B cell (primary cell): ENCODE measurements around the gene NFKBIZ. TPM values are rescaled to one million over a fixed set of nuclear protein-coding genes. Genes with fewer than 3 reads are reported as not detected.

Experiments used
- ATAC-seq: fragments of 200-7000 bp; cut with Tn5 transposase; one replicate; pipeline ENCODE4 v1.10.0; 2021; ENCODE audit warnings: low read depth, mild to moderate bottlenecking, moderate number of reproducible peaks, moderate library complexity
- CTCF ChIA-PET: fragments of 350-600 bp; sonication (Branson Sonifier 250); formaldehyde crosslinking; loops from one replicate; lab custom pipeline; 2021; ENCODE audit warnings: antibody characterized with exemption, inconsistent platforms; lab: Charles Lee
- POLR2A ChIA-PET: fragments of 350-600 bp; sonication (Branson Sonifier 250); formaldehyde crosslinking; loops from one replicate; lab custom pipeline; 2021; ENCODE audit warnings: antibody characterized with exemption; lab: Charles Lee
- DNase-seq: peaks from one replicate; pipeline ENCODE4 v3.0.0; 2013
- H2AFZ ChIP-seq: 2 replicates; pipeline ENCODE4 v1.6.1; 2012; ENCODE audit warnings: mild to moderate bottlenecking, low read depth, low read length; ENCODE audit not compliant: insufficient read depth, poor library complexity, severe bottlenecking
- H3K27ac ChIP-seq, 2 donors: 1 replicate in 1 of 2; 2 replicates in 1 of 2; pipeline ENCODE4 v1.5.1; 2012 to 2013; ENCODE audit warnings: low read length in 2 of 2, mild to moderate bottlenecking in 2 of 2, moderate library complexity in 1 of 2
- H3K27me3 ChIP-seq, 4 experiments: fragments of 200-600 bp in 1 of 4; sonication (generic) in 1 of 4; replicated peaks in 1 of 4; 1 replicate in 2 of 4; 2 replicates in 2 of 4; pipeline versions ENCODE4 v1.6.1 to v1.7.0; 2013 to 2016; ENCODE audit warnings: low read length in 3 of 4, mild to moderate bottlenecking in 2 of 4, mixed read lengths in 1 of 4, moderate library complexity in 1 of 4; ENCODE audit not compliant: insufficient read depth in 4 of 4, control insufficient read depth in 3 of 4; ENCODE audit errors: control extremely low read depth in 1 of 4
- H3K36me3 ChIP-seq, 2 experiments: replicated peaks in 1 of 2; 1 replicate in 1 of 2; 2 replicates in 1 of 2; pipeline versions ENCODE4 v1.6.1 to v1.7.1; 2013; ENCODE audit warnings: low read length in 1 of 2; ENCODE audit not compliant: insufficient read depth in 2 of 2, control insufficient read depth in 1 of 2; ENCODE audit errors: control extremely low read depth in 1 of 2, extremely low read depth in 1 of 2
- H3K4me1 ChIP-seq, 2 donors: fragments of 200-600 bp in 1 of 2; sonication (generic) in 1 of 2; 1 replicate in 1 of 2; 2 replicates in 1 of 2; pipeline versions ENCODE4 v1.5.1 to v1.6.1; 2013 to 2017; ENCODE audit warnings: low read length in 2 of 2; ENCODE audit not compliant: control insufficient read depth in 2 of 2, insufficient read depth in 2 of 2
- H3K4me2 ChIP-seq: replicated peaks from 2 replicates; pipeline ENCODE3; 2012; ENCODE audit warnings: mild to moderate bottlenecking, low read depth, low read length; ENCODE audit not compliant: poor library complexity, severe bottlenecking
- H3K4me3 ChIP-seq, 5 experiments: fragments of 200-600 bp in 1 of 5; sonication (generic) in 1 of 5; 1 replicate in 3 of 5; 2 replicates in 2 of 5; pipeline versions ENCODE4 v1.5.1 to v1.7.0; 2011 to 2016; ENCODE audit warnings: low read length in 4 of 5, mild to moderate bottlenecking in 4 of 5, low read depth in 2 of 5, control low read depth in 1 of 5, moderate library complexity in 1 of 5; ENCODE audit not compliant: insufficient read depth in 1 of 5; ENCODE audit errors: control extremely low read depth in 1 of 5, extremely low read depth in 1 of 5
- H3K79me2 ChIP-seq: fragments of 200-600 bp; sonication (generic); one replicate; pipeline ENCODE4 v1.6.0; 2016; ENCODE audit warnings: low read length; ENCODE audit not compliant: control insufficient read depth, insufficient read depth
- H3K9ac ChIP-seq: fragments of 200-600 bp; sonication (generic); 2 replicates; pipeline ENCODE4 v1.6.1; 2017; ENCODE audit warnings: mild to moderate bottlenecking, low read length, moderate library complexity
- H3K9me3 ChIP-seq, 3 donors: one replicate each; pipeline versions ENCODE4 v1.6.1 to v1.7.1; 2013; ENCODE audit warnings: low read length in 2 of 3; ENCODE audit not compliant: control insufficient read depth in 2 of 3, insufficient read depth in 1 of 3; ENCODE audit errors: control extremely low read depth in 1 of 3
- H4K20me1 ChIP-seq: 2 replicates; pipeline ENCODE4 v1.6.0; 2012; ENCODE audit warnings: mild to moderate bottlenecking, low read length; ENCODE audit not compliant: insufficient read depth, control insufficient read depth, poor library complexity, severe bottlenecking
- H3K27ac Mint-ChIP-seq: one replicate; pipeline ENCODE4 v1.8.0; 2021; ENCODE audit warnings: mixed read lengths
- H3K27me3 Mint-ChIP-seq: one replicate; pipeline ENCODE4 v1.8.0; 2021; ENCODE audit warnings: mixed read lengths
- H3K4me1 Mint-ChIP-seq: one replicate; pipeline ENCODE4 v1.8.0; 2021; ENCODE audit warnings: mixed read lengths
- H3K4me3 Mint-ChIP-seq: one replicate; pipeline ENCODE4 v1.8.0; 2021; ENCODE audit warnings: mixed read lengths
- H3K9me3 Mint-ChIP-seq: one replicate; pipeline ENCODE4 v1.8.0; 2022; ENCODE audit warnings: mixed read lengths; ENCODE audit not compliant: insufficient read depth
- EZH2 ChIP-seq: IDR thresholded peaks from 2 replicates; pipeline ENCODE4 v1.6.1; 2012; ENCODE audit warnings: borderline replicate concordance, low read depth, mild to moderate bottlenecking, moderate library complexity, low read length; ENCODE audit not compliant: insufficient read depth, poor library complexity, severe bottlenecking
- WGBS: methylation state at CpG from one replicate; pipeline ENCODE4 v1.1.5; 2013; ENCODE audit warnings: missing lambda C conversion rate; ENCODE audit not compliant: insufficient coverage; 5-methylcytosine and 5-hydroxymethylcytosine counted together
- intact Hi-C: fragments of 100-400 bp; cut with micrococcal nuclease; formaldehyde crosslinking; loops from one replicate; pipeline ENCODE4 v1.10.0; 2022
- polyA plus RNA-seq: library from polyadenylated mRNA; depleted of rRNA; stranded (reverse); fragments of >200 nt; gene quantifications from 2 replicates; pipeline ENCODE4 v1.2.3, GENCODE V29; 2012
- total RNA-seq, 2 donors: library from RNA; stranded (reverse); fragments of 120-200 nt in 1 of 2; gene quantifications; 1 replicate in 1 of 2; 2 replicates in 1 of 2; pipeline versions ENCODE4 v1.2.3 to v1.2.4, GENCODE V29; 2013 to 2022
- TF ChIP-seq, protein P1 (sequence below): fragments of 200-600 bp; IDR thresholded peaks from one replicate; pipeline ENCODE4 v1.8.0; 2022; ENCODE audit warnings: antibody characterized with exemption, mild to moderate bottlenecking

Gene NFKBIZ
- total and polyA plus RNA-seq, 2 donors (not counting 1 experiment from before 2014, with no cell fraction given), result 114 to 157 TPM

- Histone ChIP-seq H3K27me3 (no peaks in the 10 kb centered on the region), H3K9me3 (no peaks in the 10 kb centered on the region), H3K79me2 (peaks cover 52% of the 10 kb centered on the region), H3K27ac (peak overlapping the region; percentile 93 to 97), H3K4me2 (peak overlapping the region; percentile 90), H3K36me3 (no peaks in the 10 kb centered on the region), H2AFZ (peak overlapping the region; percentile 54), H3K4me1 (peaks cover 57 to 58% of the 10 kb centered on the region in 2 donors), H3K4me3 (peak overlapping the region in 4 of 5 experiments; percentile 58 to 83 (median 61)), H4K20me1 (no peaks in the 10 kb centered on the region), H3K9ac (peak overlapping the region; percentile 83)
- POLR2A ChIA-PET, result interaction anchor here (0.8 to 5.5 kb wide), 4 partner anchors 17 to 106 kb away, joined by 3 to 41 read pairs (median 4); partner anchors contain the start of gene NFKBIZ
- no peaks in the 10 kb centered on the region for H3K27me3 Mint-ChIP-seq
- intact Hi-C loops, result loop anchor here (1.0 to 5.0 kb wide), 2 partner anchors 8 to 33 kb away; no protein-coding TSS in a partner anchor
- TF ChIP-seq, protein P1, sequence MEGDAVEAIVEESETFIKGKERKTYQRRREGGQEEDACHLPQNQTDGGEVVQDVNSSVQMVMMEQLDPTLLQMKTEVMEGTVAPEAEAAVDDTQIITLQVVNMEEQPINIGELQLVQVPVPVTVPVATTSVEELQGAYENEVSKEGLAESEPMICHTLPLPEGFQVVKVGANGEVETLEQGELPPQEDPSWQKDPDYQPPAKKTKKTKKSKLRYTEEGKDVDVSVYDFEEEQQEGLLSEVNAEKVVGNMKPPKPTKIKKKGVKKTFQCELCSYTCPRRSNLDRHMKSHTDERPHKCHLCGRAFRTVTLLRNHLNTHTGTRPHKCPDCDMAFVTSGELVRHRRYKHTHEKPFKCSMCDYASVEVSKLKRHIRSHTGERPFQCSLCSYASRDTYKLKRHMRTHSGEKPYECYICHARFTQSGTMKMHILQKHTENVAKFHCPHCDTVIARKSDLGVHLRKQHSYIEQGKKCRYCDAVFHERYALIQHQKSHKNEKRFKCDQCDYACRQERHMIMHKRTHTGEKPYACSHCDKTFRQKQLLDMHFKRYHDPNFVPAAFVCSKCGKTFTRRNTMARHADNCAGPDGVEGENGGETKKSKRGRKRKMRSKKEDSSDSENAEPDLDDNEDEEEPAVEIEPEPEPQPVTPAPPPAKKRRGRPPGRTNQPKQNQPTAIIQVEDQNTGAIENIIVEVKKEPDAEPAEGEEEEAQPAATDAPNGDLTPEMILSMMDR, result no peak
- no peak for TF ChIP-seq EZH2
- CTCF ChIA-PET, result interaction anchor here (0.7 to 3.8 kb wide), 6 partner anchors 7 to 396 kb away, joined by 3 to 16 read pairs (median 4); partner anchors contain the start of gene NFKBIZ
- WGBS, result 20% methylated on average over 2 of the region's 2 CpGs
- peak overlapping the region; percentile 90 for H3K4me3 Mint-ChIP-seq
- H3K27ac Mint-ChIP-seq, result peak overlapping the region; percentile 96
- ATAC-seq (no peak), DNase-seq (peak; percentile 48)
- peaks cover 77% of the 10 kb centered on the region for H3K4me1 Mint-ChIP-seq
- no peaks in the 10 kb centered on the region for H3K9me3 Mint-ChIP-seq
Measured at GRCh38 chr3:101829437-101829830, 19.9 kb upstream of the NFKBIZ start.

DNA sequence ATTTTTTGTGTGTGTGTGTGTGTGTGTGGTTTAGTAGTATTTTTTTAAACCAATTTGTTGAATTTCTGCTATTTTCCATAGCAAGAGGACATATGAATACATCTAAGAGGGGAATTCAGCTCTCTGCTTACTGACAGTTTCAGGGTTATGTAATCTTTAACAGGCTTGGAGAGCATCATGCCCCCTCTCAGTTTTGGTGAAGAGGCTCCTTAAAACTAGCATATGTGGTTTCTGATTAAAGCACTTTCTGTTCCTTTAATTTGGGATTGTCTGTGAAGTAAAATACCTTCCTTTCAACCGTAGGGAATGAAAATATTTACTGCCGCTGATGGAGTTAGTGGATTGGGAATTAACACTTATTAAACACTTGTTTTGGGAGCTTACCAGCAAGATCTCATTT lies 19.4 kb upstream of the NFKBIZ start:
- H3K27ac ChIP-seq, result peak overlapping the region; percentile 93 to 97

More for the DNA sequence above, 19.4 kb upstream of the NFKBIZ start:
- ATAC-seq (no peak), DNase-seq (peak; percentile 49)
- Histone ChIP-seq H3K9me3 (no peaks in the 10 kb centered on the region), H3K27me3 (no peaks in the 10 kb centered on the region), H3K79me2 (peaks cover 56% of the 10 kb centered on the region), H3K4me2 (peak overlapping the region; percentile 90), H3K4me1 (peaks cover 61 to 62% of the 10 kb centered on the region in 2 donors), H3K36me3 (no peaks in the 10 kb centered on the region), H3K4me3 (peak overlapping the region in 2 of 5 experiments; percentile 60 to 83), H3K9ac (peak overlapping the region; percentile 83), H4K20me1 (no peaks in the 10 kb centered on the region), H2AFZ (no peak overlapping the region)
- H3K4me1 Mint-ChIP-seq, result peaks cover 81% of the 10 kb centered on the region
- peak overlapping the region; percentile 96 for H3K27ac Mint-ChIP-seq
- H3K9me3 Mint-ChIP-seq, result no peaks in the 10 kb centered on the region
- no CpG with 5 or more reads among the region's 2 CpGs for whole genome bisulfite sequencing
- no peaks in the 10 kb centered on the region for H3K27me3 Mint-ChIP-seq
- intact Hi-C loops, result loop anchor here (1.0 to 5.0 kb wide), 2 partner anchors 7 to 32 kb away; no protein-coding TSS in a partner anchor
- CTCF ChIA-PET, result interaction anchor here (0.7 to 3.8 kb wide), 7 partner anchors 8 to 395 kb away, joined by 3 to 16 read pairs (median 4); partner anchors contain the start of gene NFKBIZ
- peak overlapping the region; percentile 90 for H3K4me3 Mint-ChIP-seq
- TF ChIP-seq, protein P1, result no peak
- TF ChIP-seq EZH2, result no peak
- POLR2A ChIA-PET, result interaction anchor here (1.0 to 5.5 kb wide), 3 partner anchors 17 to 68 kb away, joined by 3 to 41 read pairs (median 4); partner anchors contain the start of gene NFKBIZ
